ENCODE data around the gene C3. TPM values are rescaled to one million over a fixed set of nuclear protein-coding genes. Genes with fewer than 3 reads are reported as not detected.

Gene C3
- total and polyA plus RNA-seq, 2 of the 13 experiments (the other 11 are each of a cell fraction or from before 2014, with no cell fraction given), result 1,455 to 6,272 TPM

GRCh38 chr19:6734096-6734696, 13.7 kb upstream of the C3 start (continued):
- TF ChIP-seq ZNF777 (CRISPR knock-in tag; IDR thresholded peaks at IDR 0.05) (no peak), PCBP2 (optimal IDR thresholded peaks at IDR 0.05; ENCODE audit: low read depth, low read length, poor library complexity, severe bottlenecking) (no peak), ZNF567 (CRISPR knock-in tag; IDR thresholded peaks at IDR 0.05; ENCODE audit: borderline replicate concordance) (no peak), KDM3A (CRISPR knock-in tag; IDR thresholded peaks at IDR 0.05; ENCODE audit: low read depth) (no peak), ZNF20 (CRISPR knock-in tag; IDR thresholded peaks at IDR 0.05) (no peak), ARNTL (CRISPR knock-in tag; IDR thresholded peaks at IDR 0.05) (no peak), ARID4A (CRISPR knock-in tag; IDR thresholded peaks at IDR 0.05; ENCODE audit: borderline replicate concordance) (peak; percentile 54; the same call in 1 of the 2 replicates), MTA3 (CRISPR knock-in tag; IDR thresholded peaks at IDR 0.05) (no peak), NR0B2 (CRISPR knock-in tag; IDR thresholded peaks at IDR 0.05) (no peak), THYN1 (CRISPR knock-in tag; IDR thresholded peaks at IDR 0.05; ENCODE audit: borderline replicate concordance, low read depth) (no peak), HMG20B (CRISPR knock-in tag; conservative IDR thresholded peaks at IDR 0.05) (no peak), ZNF615 (CRISPR knock-in tag; IDR thresholded peaks at IDR 0.05; ENCODE audit: borderline replicate concordance) (no peak), ZNF687 (CRISPR knock-in tag; IDR thresholded peaks at IDR 0.05) (peak; percentile 90), ZNF670 (CRISPR knock-in tag; IDR thresholded peaks at IDR 0.05; ENCODE audit: borderline replicate concordance) (0 out of 2 replicates have a peak, but pooled peaks have one; percentile 35)
- TF ChIP-seq, protein P1, sequence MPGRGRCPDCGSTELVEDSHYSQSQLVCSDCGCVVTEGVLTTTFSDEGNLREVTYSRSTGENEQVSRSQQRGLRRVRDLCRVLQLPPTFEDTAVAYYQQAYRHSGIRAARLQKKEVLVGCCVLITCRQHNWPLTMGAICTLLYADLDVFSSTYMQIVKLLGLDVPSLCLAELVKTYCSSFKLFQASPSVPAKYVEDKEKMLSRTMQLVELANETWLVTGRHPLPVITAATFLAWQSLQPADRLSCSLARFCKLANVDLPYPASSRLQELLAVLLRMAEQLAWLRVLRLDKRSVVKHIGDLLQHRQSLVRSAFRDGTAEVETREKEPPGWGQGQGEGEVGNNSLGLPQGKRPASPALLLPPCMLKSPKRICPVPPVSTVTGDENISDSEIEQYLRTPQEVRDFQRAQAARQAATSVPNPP (CRISPR knock-in tag; IDR thresholded peaks at IDR 0.05), result no peak
- TF ChIP-seq, protein P2, sequence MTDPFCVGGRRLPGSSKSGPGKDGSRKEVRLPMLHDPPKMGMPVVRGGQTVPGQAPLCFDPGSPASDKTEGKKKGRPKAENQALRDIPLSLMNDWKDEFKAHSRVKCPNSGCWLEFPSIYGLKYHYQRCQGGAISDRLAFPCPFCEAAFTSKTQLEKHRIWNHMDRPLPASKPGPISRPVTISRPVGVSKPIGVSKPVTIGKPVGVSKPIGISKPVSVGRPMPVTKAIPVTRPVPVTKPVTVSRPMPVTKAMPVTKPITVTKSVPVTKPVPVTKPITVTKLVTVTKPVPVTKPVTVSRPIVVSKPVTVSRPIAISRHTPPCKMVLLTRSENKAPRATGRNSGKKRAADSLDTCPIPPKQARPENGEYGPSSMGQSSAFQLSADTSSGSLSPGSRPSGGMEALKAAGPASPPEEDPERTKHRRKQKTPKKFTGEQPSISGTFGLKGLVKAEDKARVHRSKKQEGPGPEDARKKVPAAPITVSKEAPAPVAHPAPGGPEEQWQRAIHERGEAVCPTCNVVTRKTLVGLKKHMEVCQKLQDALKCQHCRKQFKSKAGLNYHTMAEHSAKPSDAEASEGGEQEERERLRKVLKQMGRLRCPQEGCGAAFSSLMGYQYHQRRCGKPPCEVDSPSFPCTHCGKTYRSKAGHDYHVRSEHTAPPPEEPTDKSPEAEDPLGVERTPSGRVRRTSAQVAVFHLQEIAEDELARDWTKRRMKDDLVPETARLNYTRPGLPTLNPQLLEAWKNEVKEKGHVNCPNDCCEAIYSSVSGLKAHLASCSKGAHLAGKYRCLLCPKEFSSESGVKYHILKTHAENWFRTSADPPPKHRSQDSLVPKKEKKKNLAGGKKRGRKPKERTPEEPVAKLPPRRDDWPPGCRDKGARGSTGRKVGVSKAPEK (CRISPR knock-in tag; IDR thresholded peaks at IDR 0.05; ENCODE audit: borderline replicate concordance), result no peak
